ENCODE measurements around the gene TMEM37.

TMEM37 gene

GRCh38 chr2:119478978-119479295, 47.3 kb downstream of the TMEM37 start:
- Histone ChIP-seq H3K27me3 (ENCODE audit: control insufficient read depth, insufficient read depth, low read length, poor library complexity, severe bottlenecking) (no peaks in the 10 kb centered on the region), H3K36me3 (ENCODE audit: control insufficient read depth, insufficient read depth, low read length) (no peaks in the 10 kb centered on the region), H3K4me3 (ENCODE audit: insufficient read depth, low read depth, low read length) (no peak overlapping the region), H3K4me1 (ENCODE audit: control insufficient read depth, insufficient read depth, low read length) (peaks cover 20% of the 10 kb centered on the region), H3K27ac (ENCODE audit: insufficient read depth, low read depth, low read length, poor library complexity, severe bottlenecking) (no peak overlapping the region), H3K9me3 (ENCODE audit: control insufficient read depth, low read length) (no peaks in the 10 kb centered on the region)
- 88 to 95% methylated on average over 3 of the region's 3 CpGs for WGBS, 2 experiments

DNA sequence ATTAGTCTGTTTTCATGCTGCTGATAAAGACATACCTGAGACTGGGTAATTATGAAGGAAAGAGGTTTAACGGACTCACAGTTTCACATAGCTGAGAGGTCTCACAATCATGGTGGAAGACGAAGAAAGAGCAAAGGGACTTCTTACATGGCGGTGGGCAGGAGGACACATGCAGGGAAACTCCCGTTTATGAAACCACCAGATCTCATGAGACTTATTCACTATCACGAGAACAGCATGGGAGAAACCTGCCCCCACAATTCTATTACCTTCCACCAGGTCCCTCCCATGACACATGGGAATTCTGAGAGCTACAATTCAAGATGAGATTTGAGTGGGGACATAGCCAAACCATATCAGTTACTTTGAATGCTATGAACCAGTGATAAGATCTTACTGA, 48.5 kb downstream of the TMEM37 start:
- Histone ChIP-seq H3K4me3 (ENCODE audit: insufficient read depth, low read depth, low read length) (no peak overlapping the region), H3K27me3 (ENCODE audit: control insufficient read depth, insufficient read depth, low read length, poor library complexity, severe bottlenecking) (no peaks in the 10 kb centered on the region), H3K9me3 (ENCODE audit: control insufficient read depth, low read length) (no peaks in the 10 kb centered on the region), H3K4me1 (ENCODE audit: control insufficient read depth, insufficient read depth, low read length) (peaks cover 14% of the 10 kb centered on the region), H3K36me3 (ENCODE audit: control insufficient read depth, insufficient read depth, low read length) (no peaks in the 10 kb centered on the region), H3K27ac (ENCODE audit: insufficient read depth, low read depth, low read length, poor library complexity, severe bottlenecking) (no peak overlapping the region)
- WGBS, 2 experiments: 89 to 94% methylated on average over 5 of the region's 5 CpGs

GRCh38 chr2:119480718-119481142, 49.1 kb downstream of the TMEM37 start:
- Histone ChIP-seq H3K27ac (ENCODE audit: insufficient read depth, low read depth, low read length, poor library complexity, severe bottlenecking) (no peak overlapping the region), H3K36me3 (ENCODE audit: control insufficient read depth, insufficient read depth, low read length) (no peaks in the 10 kb centered on the region), H3K27me3 (ENCODE audit: control insufficient read depth, insufficient read depth, low read length, poor library complexity, severe bottlenecking) (no peaks in the 10 kb centered on the region), H3K9me3 (ENCODE audit: control insufficient read depth, low read length) (no peaks in the 10 kb centered on the region), H3K4me3 (ENCODE audit: insufficient read depth, low read depth, low read length) (no peak overlapping the region), H3K4me1 (ENCODE audit: control insufficient read depth, insufficient read depth, low read length) (peaks cover 12% of the 10 kb centered on the region)
- 88 to 91% methylated on average over 11 of the region's 11 CpGs for WGBS, 2 experiments

DNA sequence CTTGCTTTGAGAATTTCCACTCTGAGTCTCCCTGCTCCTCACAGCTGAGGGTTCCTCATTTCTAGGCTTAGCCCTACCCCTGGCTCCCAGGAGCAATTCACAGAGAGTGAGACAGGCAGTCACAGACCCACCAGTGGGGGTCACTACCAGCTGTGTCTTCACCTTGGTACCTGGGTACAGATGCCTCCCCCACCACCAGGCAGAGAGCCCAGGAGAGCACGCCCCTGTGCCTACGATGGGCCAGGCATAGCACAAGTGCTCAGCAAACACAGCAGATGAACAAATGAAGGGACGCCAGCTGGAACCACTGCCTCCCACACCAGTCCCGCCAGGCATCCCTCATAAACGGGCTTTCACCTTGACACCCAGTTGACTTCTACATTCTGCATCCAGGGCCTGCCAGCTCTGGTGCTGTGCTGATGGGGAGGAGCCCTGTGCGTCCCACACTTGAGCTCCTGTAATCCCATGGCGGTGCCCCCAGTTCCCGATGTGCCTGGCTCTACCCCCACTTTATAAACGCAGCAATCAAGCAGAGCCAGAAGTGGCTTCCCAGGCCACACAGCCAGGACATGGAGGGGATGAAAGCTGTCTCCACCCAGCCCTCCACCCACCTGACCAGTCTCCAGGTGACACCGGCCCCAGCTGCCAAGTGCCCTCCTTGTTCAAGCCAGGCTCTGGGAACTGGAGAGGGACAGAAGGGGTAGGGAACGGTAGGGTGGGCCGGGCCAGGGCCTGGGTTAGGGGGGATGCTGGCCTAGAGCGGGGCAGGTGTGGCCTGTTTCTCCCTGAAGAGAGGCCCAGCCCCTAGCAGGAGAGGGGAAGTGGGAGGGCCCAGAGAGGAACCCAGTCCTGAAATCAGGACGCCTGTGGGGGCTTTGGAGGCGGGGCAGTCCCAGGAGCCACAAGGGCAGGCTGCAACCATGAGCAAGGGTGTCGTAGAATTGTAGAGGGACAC, 50.1 kb downstream of the TMEM37 start:
- H3K9me3 ChIP-seq (ENCODE audit: control insufficient read depth, low read length): no peaks in the 10 kb centered on the region
- no peaks in the 10 kb centered on the region for H3K27me3 ChIP-seq (ENCODE audit: control insufficient read depth, insufficient read depth, low read length, poor library complexity, severe bottlenecking)
- H3K4me3 ChIP-seq (ENCODE audit: insufficient read depth, low read depth, low read length): no peak overlapping the region
- H3K36me3 ChIP-seq (ENCODE audit: control insufficient read depth, insufficient read depth, low read length): no peaks in the 10 kb centered on the region
- peaks cover 5% of the 10 kb centered on the region for H3K4me1 ChIP-seq (ENCODE audit: control insufficient read depth, insufficient read depth, low read length)
- WGBS, 2 experiments: 86% methylated on average over 16 of the region's 16 CpGs
- H3K27ac ChIP-seq (ENCODE audit: insufficient read depth, low read depth, low read length, poor library complexity, severe bottlenecking): no peak overlapping the region

GRCh38 chr2:119482481-119483394, 51.1 kb downstream of the TMEM37 start:
- Histone ChIP-seq H3K9me3 (ENCODE audit: control insufficient read depth, low read length) (no peaks in the 10 kb centered on the region), H3K4me1 (ENCODE audit: control insufficient read depth, insufficient read depth, low read length) (peaks cover 5% of the 10 kb centered on the region), H3K27me3 (ENCODE audit: control insufficient read depth, insufficient read depth, low read length, poor library complexity, severe bottlenecking) (no peaks in the 10 kb centered on the region), H3K4me3 (ENCODE audit: insufficient read depth, low read depth, low read length) (no peak overlapping the region), H3K36me3 (ENCODE audit: control insufficient read depth, insufficient read depth, low read length) (no peaks in the 10 kb centered on the region), H3K27ac (ENCODE audit: insufficient read depth, low read depth, low read length, poor library complexity, severe bottlenecking) (no peak overlapping the region)
- WGBS, 2 experiments: 82% methylated on average over 20 of the region's 20 CpGs

DNA sequence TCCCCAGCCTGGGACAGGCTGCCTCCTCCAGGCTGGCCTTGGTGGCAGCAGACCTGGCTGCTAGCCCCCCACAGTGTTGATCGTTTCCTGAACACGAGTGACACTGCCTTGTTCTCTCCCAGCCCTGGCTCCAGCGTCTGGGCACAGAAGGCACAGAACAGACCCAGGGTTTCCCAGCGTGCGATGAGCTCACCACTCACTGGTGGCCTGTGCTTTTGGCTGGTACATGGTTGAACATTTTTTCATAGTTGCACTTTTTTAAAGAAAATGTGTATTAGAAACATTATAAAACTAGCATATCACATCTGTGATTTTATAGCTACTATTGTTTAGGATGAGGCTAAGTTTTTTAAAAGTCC, 51.7 kb downstream of the TMEM37 start:
- H3K27ac ChIP-seq (ENCODE audit: insufficient read depth, low read depth, low read length, poor library complexity, severe bottlenecking): no peak overlapping the region
- 83 to 85% methylated on average over 5 of the region's 5 CpGs for WGBS, 2 experiments

GRCh38 chr2:119483896-119484718, 52.5 kb downstream of the TMEM37 start:
- Histone ChIP-seq H3K27ac (ENCODE audit: insufficient read depth, low read depth, low read length, poor library complexity, severe bottlenecking) (no peak overlapping the region), H3K27me3 (ENCODE audit: control insufficient read depth, insufficient read depth, low read length, poor library complexity, severe bottlenecking) (no peaks in the 10 kb centered on the region), H3K4me3 (ENCODE audit: insufficient read depth, low read depth, low read length) (no peak overlapping the region), H3K9me3 (ENCODE audit: control insufficient read depth, low read length) (no peaks in the 10 kb centered on the region), H3K36me3 (ENCODE audit: control insufficient read depth, insufficient read depth, low read length) (no peaks in the 10 kb centered on the region), H3K4me1 (ENCODE audit: control insufficient read depth, insufficient read depth, low read length) (peaks cover 5% of the 10 kb centered on the region)
- 87 to 89% methylated on average over 10 to 11 of the region's 11 CpGs for WGBS, 2 experiments

More for the DNA sequence above, 51.7 kb downstream of the TMEM37 start:
- H3K9me3 ChIP-seq (ENCODE audit: control insufficient read depth, low read length): no peaks in the 10 kb centered on the region
- H3K36me3 ChIP-seq (ENCODE audit: control insufficient read depth, insufficient read depth, low read length): no peaks in the 10 kb centered on the region
- H3K4me1 ChIP-seq (ENCODE audit: control insufficient read depth, insufficient read depth, low read length): peaks cover 5% of the 10 kb centered on the region
- no peak overlapping the region for H3K4me3 ChIP-seq (ENCODE audit: insufficient read depth, low read depth, low read length)
- H3K27me3 ChIP-seq (ENCODE audit: control insufficient read depth, insufficient read depth, low read length, poor library complexity, severe bottlenecking): no peaks in the 10 kb centered on the region

DNA sequence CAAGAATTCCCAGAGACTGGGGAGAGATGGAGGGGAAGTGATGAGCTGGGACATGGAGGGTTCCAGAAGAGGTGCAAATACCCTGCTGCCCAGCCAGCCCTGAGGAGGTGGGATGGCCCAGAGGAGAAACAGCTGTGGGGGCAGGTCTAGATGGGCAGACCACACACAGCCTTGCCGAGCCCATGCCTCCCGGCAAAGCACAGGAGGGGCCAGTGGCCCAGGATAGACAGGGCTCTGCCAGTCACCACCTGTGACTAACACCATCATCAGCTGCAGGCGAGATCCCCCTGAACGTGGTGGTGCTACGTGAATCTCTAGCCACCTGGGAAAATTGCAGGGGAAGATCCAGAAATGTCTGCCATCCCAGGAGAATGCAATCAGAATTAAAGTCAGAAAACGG, 53.2 kb downstream of the TMEM37 start:
- Histone ChIP-seq H3K4me3 (ENCODE audit: insufficient read depth, low read depth, low read length) (no peak overlapping the region), H3K27ac (ENCODE audit: insufficient read depth, low read depth, low read length, poor library complexity, severe bottlenecking) (no peak overlapping the region), H3K4me1 (ENCODE audit: control insufficient read depth, insufficient read depth, low read length) (peaks cover 5% of the 10 kb centered on the region), H3K27me3 (ENCODE audit: control insufficient read depth, insufficient read depth, low read length, poor library complexity, severe bottlenecking) (no peaks in the 10 kb centered on the region), H3K9me3 (ENCODE audit: control insufficient read depth, low read length) (no peaks in the 10 kb centered on the region), H3K36me3 (ENCODE audit: control insufficient read depth, insufficient read depth, low read length) (no peaks in the 10 kb centered on the region)
- WGBS, 2 experiments: 86 to 88% methylated on average over 6 of the region's 6 CpGs

DNA sequence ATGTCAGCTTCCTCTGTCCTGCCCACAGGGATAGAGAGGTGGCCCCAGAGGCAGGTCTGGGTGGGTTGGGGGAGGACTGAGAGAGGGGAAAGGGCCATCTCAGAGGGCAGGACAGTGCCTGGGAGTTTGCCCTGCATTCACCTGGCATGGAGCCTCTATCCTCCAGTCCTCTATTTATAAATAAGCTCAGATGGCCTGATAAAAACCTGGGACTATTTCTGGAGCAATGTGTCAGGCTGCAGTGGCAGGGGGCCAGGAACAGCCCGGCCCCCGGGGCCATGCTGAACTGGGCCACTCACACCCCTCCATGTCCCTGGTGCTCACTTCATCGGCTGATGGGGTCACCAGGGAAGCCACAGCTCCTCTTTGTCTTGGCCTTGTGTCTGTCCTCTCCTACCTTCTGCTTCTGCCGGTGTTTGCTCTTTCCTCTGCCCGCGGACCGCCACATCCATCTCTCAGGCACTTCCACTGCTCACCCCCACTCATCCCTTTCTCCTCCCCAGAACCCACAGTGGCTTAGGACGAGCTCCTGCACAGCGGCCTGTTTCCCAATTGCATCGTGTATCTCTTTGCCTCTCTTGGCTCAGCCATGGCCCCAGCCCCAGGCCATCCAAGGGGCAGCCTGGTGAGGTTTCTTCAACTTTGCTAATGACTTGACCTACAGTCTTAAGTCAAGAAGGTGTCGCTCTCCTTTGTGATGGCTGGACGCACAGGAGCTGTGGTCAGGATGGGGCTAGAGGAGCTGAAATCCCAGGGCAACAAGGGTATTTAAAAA, 53.9 kb downstream of the TMEM37 start:
- Histone ChIP-seq H3K27ac (ENCODE audit: insufficient read depth, low read depth, low read length, poor library complexity, severe bottlenecking) (no peak overlapping the region), H3K9me3 (ENCODE audit: control insufficient read depth, low read length) (no peaks in the 10 kb centered on the region), H3K36me3 (ENCODE audit: control insufficient read depth, insufficient read depth, low read length) (no peaks in the 10 kb centered on the region), H3K27me3 (ENCODE audit: control insufficient read depth, insufficient read depth, low read length, poor library complexity, severe bottlenecking) (no peaks in the 10 kb centered on the region), H3K4me1 (ENCODE audit: control insufficient read depth, insufficient read depth, low read length) (peaks cover 5% of the 10 kb centered on the region), H3K4me3 (ENCODE audit: insufficient read depth, low read depth, low read length) (no peak overlapping the region)
- WGBS, 2 experiments: 92 to 94% methylated on average over 12 of the region's 12 CpGs

Data from ectodermal cell (in vitro differentiated cells).